DOHH2 (cell line): ENCODE results near the gene ACSF3.

Experiments
- H3F3A ChIP-seq: fragments of 200-600 bp; sonication (generic), shearing (Covaris generic); 2 replicates; pipeline ENCODE4 v1.6.0; 2016; ENCODE audit warnings: antibody characterized with exemption, mild to moderate bottlenecking; ENCODE audit not compliant: control insufficient read depth, insufficient read depth
- H3K27ac ChIP-seq: fragments of 200-600 bp; sonication (generic); 2 replicates; pipeline ENCODE4 v1.5.1; 2014; ENCODE audit warnings: low read depth, mild to moderate bottlenecking, low read length, moderate library complexity
- H3K27me3 ChIP-seq: fragments of 200-600 bp; sonication (generic); 2 replicates; pipeline ENCODE4 v1.6.1; 2014; ENCODE audit warnings: mild to moderate bottlenecking, low read length, mixed read lengths; ENCODE audit not compliant: control insufficient read depth
- H3K36me3 ChIP-seq: fragments of 200-600 bp; sonication (generic); 2 replicates; pipeline ENCODE4 v1.6.1; 2014; ENCODE audit warnings: mild to moderate bottlenecking, low read length, moderate library complexity, mixed read lengths; ENCODE audit not compliant: control insufficient read depth
- H3K4me1 ChIP-seq: fragments of 200-600 bp; sonication (generic); 2 replicates; pipeline ENCODE4 v1.6.1; 2014; ENCODE audit warnings: mild to moderate bottlenecking, low read length, mixed read lengths; ENCODE audit not compliant: control insufficient read depth
- H3K4me2 ChIP-seq: fragments of 200-600 bp; sonication (generic); 2 replicates; pipeline ENCODE4 v1.6.0; 2014; ENCODE audit warnings: mild to moderate bottlenecking, low read length, moderate library complexity
- H3K4me3 ChIP-seq: fragments of 200-600 bp; sonication (generic); 2 replicates; pipeline ENCODE4 v1.5.1; 2014; ENCODE audit warnings: mild to moderate bottlenecking, low read length, mixed read lengths
- H3K79me2 ChIP-seq: fragments of 200-600 bp; sonication (generic); 2 replicates; pipeline ENCODE4 v1.6.1; 2014; ENCODE audit warnings: mild to moderate bottlenecking, low read length, mixed read lengths; ENCODE audit not compliant: control insufficient read depth
- H3K9me2 ChIP-seq: fragments of 200-600 bp; sonication (generic); replicated peaks from 2 replicates; pipeline ENCODE4 v1.6.1; 2014; ENCODE audit warnings: mild to moderate bottlenecking, low read length, mixed read lengths; ENCODE audit not compliant: control insufficient read depth
- H3K9me3 ChIP-seq: fragments of 200-600 bp; sonication (generic); 2 replicates; pipeline ENCODE4 v1.6.1; 2014; ENCODE audit warnings: antibody characterized with exemption, low read length, mixed read lengths; ENCODE audit not compliant: control insufficient read depth, insufficient read depth
- H4K20me1 ChIP-seq: fragments of 200-600 bp; sonication (generic); 2 replicates; pipeline ENCODE4 v1.6.0; 2014; ENCODE audit warnings: low read depth, mild to moderate bottlenecking, antibody characterized with exemption, low read length, moderate library complexity; ENCODE audit not compliant: control insufficient read depth, insufficient read depth
- EZH2phosphoT487 ChIP-seq: fragments of 200-600 bp; sonication (generic); IDR thresholded peaks from 2 replicates; pipeline ENCODE4 v1.6.1; 2017; ENCODE audit warnings: borderline replicate concordance, mild to moderate bottlenecking, antibody characterized with exemption, low read length, moderate library complexity, mixed read lengths
- TF ChIP-seq, protein P1 (sequence below): fragments of 200-600 bp; sonication (generic); IDR thresholded peaks from one replicate; pipeline ENCODE4 v1.5.1; 2014; ENCODE audit warnings: antibody characterized with exemption, mild to moderate bottlenecking, low read depth, low read length; ENCODE audit not compliant: poor library complexity, severe bottlenecking

The ACSF3 gene

DNA sequence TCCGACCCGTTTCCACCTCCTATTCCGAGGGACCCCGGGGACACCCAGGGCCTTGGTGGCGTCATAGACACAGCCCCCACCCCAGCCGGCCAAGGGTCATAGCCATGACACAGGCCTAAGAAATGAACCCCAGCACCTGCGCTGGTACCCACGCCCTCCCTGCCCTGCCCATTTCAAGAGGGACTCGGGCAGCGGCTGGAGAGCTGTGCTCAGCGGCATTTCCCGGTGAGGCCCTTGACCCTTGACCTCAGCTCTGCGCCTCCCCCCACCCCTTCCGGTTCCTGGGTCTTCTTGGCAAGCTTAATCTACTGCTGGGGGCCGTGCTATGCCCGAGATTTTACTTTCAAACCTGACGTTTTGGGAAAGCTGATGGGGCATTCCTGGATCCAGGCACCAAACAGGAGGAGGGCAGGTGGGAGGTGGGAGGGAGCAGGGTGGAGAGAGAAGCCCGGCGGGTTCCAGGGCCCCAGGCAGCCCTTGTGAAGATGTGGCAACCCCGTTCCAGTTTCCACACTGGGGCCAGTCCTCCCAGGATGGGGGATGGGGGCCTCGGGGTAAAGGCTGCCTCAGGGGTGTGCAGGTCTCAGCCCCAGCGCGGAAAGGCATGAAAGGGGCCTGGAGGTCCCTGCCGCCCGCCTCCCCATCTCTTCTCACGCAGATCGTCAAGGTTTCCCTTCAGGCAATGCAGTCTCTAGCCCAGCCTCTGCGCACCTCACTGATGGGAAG, 106.6 kb downstream of the ACSF3 start, which contains the start of gene SLC22A31:
Gene SLC22A31 (minus strand): TSS at position 414 of the 726 bp plus-strand sequence. CDS start 36 bp downstream, at position 378.
- Histone ChIP-seq H3K4me2 (no peak within 1 kb of the TSS), H3K27me3 (no peaks in the 10 kb centered on the region), H3K79me2 (no peaks in the 10 kb centered on the region), H3K27ac (no peak within 1 kb of the TSS), H3F3A (no peaks in the 10 kb centered on the region), H3K4me1 (no peaks in the 10 kb centered on the region), H3K9me3 (no peaks in the 10 kb centered on the region), H4K20me1 (no peaks in the 10 kb centered on the region), H3K36me3 (no peaks in the 10 kb centered on the region), H3K4me3 (no peak within 1 kb of the TSS), H3K9me2 (no peaks in the 10 kb centered on the region)
- no peak for TF ChIP-seq EZH2phosphoT487
- TF ChIP-seq, protein P1, sequence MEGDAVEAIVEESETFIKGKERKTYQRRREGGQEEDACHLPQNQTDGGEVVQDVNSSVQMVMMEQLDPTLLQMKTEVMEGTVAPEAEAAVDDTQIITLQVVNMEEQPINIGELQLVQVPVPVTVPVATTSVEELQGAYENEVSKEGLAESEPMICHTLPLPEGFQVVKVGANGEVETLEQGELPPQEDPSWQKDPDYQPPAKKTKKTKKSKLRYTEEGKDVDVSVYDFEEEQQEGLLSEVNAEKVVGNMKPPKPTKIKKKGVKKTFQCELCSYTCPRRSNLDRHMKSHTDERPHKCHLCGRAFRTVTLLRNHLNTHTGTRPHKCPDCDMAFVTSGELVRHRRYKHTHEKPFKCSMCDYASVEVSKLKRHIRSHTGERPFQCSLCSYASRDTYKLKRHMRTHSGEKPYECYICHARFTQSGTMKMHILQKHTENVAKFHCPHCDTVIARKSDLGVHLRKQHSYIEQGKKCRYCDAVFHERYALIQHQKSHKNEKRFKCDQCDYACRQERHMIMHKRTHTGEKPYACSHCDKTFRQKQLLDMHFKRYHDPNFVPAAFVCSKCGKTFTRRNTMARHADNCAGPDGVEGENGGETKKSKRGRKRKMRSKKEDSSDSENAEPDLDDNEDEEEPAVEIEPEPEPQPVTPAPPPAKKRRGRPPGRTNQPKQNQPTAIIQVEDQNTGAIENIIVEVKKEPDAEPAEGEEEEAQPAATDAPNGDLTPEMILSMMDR = no peak

DNA sequence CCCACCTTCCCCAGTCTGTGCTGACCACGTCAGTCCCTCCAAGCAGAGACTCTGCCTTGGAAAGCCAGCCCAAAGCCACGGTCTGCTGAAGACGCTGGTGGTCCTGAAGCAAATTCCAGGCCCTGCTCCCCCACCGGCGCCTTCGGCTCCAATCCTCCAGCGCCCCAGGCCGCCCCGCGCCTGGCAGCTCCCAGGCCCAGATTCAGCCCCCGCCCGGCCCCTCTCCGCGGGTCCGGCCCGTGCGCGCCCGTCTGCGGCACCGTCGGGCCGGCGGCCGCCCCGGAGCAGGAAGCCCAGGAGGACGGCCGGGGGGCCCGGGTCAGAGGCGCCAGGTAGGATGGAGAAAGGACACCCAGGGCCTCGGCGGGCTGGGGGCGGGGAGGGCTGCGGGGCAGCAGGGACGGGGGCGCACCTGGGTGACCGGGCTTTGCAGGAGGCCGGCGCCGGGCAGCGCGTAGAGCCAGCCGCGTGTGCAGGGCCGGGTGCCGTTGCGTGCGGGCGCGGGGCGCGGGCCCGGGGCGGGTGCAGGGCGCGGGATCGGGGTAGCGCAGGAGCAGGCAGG, 107.3 kb downstream of the ACSF3 start:
- Histone ChIP-seq H3K4me3 (no peak overlapping the region), H3K27ac (no peak overlapping the region), H4K20me1 (no peaks in the 10 kb centered on the region), H3K9me3 (no peaks in the 10 kb centered on the region), H3K79me2 (no peaks in the 10 kb centered on the region), H3K27me3 (no peaks in the 10 kb centered on the region), H3F3A (no peaks in the 10 kb centered on the region), H3K4me2 (no peak overlapping the region), H3K4me1 (no peaks in the 10 kb centered on the region), H3K36me3 (no peaks in the 10 kb centered on the region), H3K9me2 (no peaks in the 10 kb centered on the region)
- no peak for TF ChIP-seq EZH2phosphoT487
- TF ChIP-seq, protein P1 = no peak

DNA sequence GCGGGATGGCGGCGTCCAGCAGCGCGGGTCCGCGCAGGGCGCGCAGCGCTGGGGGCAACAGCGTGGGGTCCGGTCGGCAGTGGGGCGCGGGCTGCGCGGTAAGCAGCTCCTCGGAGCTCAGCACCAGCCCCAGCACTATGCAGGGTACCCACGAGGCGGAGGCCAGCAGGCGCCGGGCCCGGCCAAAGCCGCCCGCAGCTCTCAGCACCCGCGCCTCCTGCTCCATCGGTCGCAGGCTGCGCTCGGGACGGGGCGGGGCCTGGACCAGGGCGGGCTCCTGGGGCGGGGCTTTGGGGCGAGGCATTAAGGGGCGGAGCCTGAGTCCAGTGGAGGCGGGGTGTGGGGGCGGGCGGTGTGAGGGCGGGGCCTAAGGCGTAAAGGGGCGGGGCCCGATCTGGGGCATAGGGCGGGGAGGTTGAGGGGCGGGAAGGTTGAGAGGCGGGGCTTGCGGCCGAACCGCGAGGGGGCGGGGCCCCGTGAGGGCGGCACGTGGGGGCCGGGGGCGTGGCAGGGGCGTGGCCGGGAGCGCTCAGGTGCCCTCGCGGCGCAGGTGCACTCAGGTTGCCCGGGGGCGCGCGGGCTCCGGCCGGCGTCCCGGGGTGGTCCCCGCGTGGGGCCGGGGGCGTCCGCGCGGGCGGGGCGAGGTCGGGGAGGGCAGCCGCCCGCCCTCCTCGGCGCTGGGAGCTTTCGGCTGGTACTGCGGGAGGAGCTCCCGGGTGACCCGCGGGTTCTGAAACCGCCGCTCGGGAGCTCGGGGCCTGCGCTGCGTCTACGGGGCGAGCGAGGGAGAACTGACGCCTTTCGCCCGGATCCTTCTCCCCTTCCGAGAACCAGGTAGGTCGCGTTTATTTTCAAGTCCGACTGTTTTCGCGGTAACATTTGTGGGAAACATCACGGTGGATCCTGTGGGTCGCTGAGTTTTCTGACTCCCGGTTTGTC, 108.1 kb downstream of the ACSF3 start:
- Histone ChIP-seq H4K20me1 (no peaks in the 10 kb centered on the region), H3K36me3 (no peaks in the 10 kb centered on the region), H3K79me2 (no peaks in the 10 kb centered on the region), H3K27ac (no peak overlapping the region), H3K9me2 (no peaks in the 10 kb centered on the region), H3K9me3 (no peaks in the 10 kb centered on the region), H3K27me3 (no peaks in the 10 kb centered on the region), H3K4me3 (no peak overlapping the region), H3F3A (no peaks in the 10 kb centered on the region), H3K4me2 (no peak overlapping the region), H3K4me1 (no peaks in the 10 kb centered on the region)
- TF ChIP-seq, protein P1 = no peak
- TF ChIP-seq EZH2phosphoT487 = no peak
